ENCODE data around the gene CWC22. TPM values are rescaled to one million over a fixed set of nuclear protein-coding genes. Genes with fewer than 3 reads are reported as not detected.
"Not testable (repeated sequence)": the region's sequence is repeated elsewhere in the genome, so short reads cannot be mapped to it uniquely, and the experiment has no call there.

Gene CWC22
- polyA plus RNA-seq, 3 donors, result 39.6 to 44.7 (median 41.8) TPM

GRCh38 chr2:179954026-179954425, 53.1 kb downstream of the CWC22 start:
- DNase-seq (ENCODE audit: low read depth in 3 of 3, low spot score in 2 of 3), result no peak

- DNase-seq (ENCODE audit: low read depth in 3 of 3, low spot score in 2 of 3), result no peak
These were observed 53.7 kb downstream of the CWC22 start for GRCh38 chr2:179953359-179953758.

- no peak for DNase-seq (ENCODE audit: low read depth in 3 of 3, low spot score in 2 of 3)
These were observed 54.4 kb downstream of the CWC22 start for GRCh38 chr2:179952658-179953057.

GRCh38 chr2:179951680-179952079, 55.4 kb downstream of the CWC22 start:
- no peak for DNase-seq (ENCODE audit: low read depth in 3 of 3, low spot score in 2 of 3)

DNA sequence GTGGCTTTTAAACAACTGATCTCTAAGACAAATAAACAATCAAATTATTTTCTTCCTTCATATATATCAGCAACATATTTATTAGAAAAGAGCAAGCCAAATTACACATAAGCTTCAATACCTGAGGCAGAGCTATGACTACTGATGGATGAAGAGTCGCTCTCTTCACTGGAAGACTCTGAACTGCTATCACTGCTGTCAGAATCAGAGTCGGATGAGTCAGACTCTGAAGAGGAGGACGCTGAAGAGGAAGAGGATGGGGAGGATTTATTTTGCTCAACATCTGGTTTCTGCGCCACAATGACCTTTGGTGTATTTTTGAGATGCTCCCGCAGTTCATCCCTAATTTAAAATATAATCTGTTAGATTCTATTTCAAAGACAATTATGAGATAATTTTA, 56.7 kb downstream of the CWC22 start:
- DNase-seq (ENCODE audit: low read depth in 3 of 3, low spot score in 2 of 3), result no peak

DNA sequence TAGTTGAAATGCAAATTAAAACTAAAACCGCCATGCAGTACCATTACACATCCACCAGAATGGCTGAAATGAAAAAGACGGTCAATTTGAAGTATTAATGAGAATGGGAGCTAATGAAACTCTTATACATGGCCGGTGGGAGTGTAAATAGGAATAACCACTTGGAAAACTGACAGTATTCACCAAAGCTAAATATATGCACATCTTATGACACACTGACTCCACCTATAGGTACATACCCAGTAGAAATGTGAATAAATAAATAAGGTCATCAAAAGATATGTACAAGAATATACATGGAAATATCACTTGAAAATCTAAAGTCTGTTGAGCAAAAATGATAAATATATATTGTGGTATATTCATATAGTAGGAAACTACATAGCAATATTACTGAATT, 57.7 kb downstream of the CWC22 start:
- no peak for DNase-seq (ENCODE audit: low read depth in 3 of 3, low spot score in 2 of 3)

- DNase-seq (ENCODE audit: low read depth in 3 of 3, low spot score in 2 of 3), result no peak
These were observed 59.0 kb downstream of the CWC22 start for GRCh38 chr2:179948058-179948457.

GRCh38 chr2:179946810-179947615, 60.1 kb downstream of the CWC22 start:
- no peak for DNase-seq (ENCODE audit: low read depth in 3 of 3, low spot score in 2 of 3)

- DNase-seq (ENCODE audit: low read depth in 3 of 3, low spot score in 2 of 3), result no peak
These were observed 60.8 kb downstream of the CWC22 start for GRCh38 chr2:179946346-179946745.

- DNase-seq (ENCODE audit: low read depth in 3 of 3, low spot score in 2 of 3), result no peak
These were observed 67.8 kb downstream of the CWC22 start for GRCh38 chr2:179939259-179939658.

DNA sequence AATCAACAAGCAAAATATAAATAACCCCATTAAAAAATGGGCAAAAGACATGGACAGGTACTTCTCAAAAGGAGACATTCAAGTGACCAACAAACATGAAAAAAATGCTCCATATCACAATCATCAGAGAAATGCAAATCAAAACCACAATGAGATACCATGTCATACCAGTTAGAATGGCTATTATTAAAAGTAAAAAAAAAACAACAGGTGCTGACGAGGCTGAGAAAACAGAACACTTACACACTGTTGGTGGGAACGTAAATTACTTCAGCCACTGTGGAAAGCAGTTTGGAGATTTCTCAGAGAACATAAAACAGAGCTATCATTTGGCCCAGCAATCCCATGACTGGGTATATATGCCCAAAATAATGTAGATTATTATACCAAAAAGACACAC, 69.1 kb downstream of the CWC22 start:
- DNase-seq (ENCODE audit: low read depth in 3 of 3, low spot score in 2 of 3), result no peak

- no peak for DNase-seq (ENCODE audit: low read depth in 3 of 3, low spot score in 2 of 3)
These were observed 70.4 kb downstream of the CWC22 start for GRCh38 chr2:179936654-179937053.

DNA sequence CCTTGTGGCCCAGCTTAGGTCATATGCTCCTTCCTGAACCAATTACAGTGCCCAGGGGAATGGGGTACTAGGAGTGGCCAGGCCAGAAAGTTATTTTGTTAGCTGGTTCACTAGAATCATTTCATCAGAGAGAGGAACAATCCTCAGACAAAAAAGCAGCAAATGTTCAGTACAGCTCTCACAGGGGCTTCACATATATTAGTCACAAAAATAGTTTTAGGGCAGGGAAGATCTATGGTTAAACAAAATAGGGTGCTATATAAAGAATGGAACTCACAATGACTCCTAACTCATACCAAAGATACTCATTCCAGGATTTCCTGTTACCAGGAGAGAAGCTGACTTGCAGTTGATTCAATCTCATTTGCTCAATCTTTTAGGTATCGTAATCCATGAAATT, 71.0 kb downstream of the CWC22 start:
- DNase-seq (ENCODE audit: low read depth in 3 of 3, low spot score in 2 of 3), result no peak

GRCh38 chr2:179932786-179933185, 74.3 kb downstream of the CWC22 start:
- no peak for DNase-seq (ENCODE audit: low read depth in 3 of 3, low spot score in 2 of 3)

- DNase-seq (ENCODE audit: low read depth in 3 of 3, low spot score in 2 of 3), result no peak
These were observed 75.6 kb downstream of the CWC22 start for GRCh38 chr2:179931502-179931901.

- DNase-seq (ENCODE audit: low read depth in 3 of 3, low spot score in 2 of 3), result not testable (repeated sequence)
These were observed 77.1 kb downstream of the CWC22 start for GRCh38 chr2:179929997-179930396.

DNA sequence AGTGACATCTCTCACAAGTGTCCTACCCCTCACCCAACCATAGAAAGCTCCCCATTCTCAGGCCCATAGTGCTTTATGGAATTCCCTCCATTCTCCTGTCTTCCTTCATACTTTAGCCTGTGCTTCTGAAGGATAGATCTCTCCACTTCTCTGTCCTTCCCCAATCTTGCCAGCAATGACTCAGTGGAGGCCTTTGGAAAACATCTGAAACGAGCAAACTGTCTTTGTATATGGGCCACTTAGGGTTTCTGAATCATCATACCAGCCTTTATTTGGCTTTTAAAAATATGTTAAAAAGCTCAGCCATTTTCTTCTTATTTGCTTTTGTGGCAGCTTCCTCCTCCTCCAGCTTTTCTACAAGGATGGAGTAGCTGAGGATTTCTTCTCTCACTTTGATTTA, 80.1 kb downstream of the CWC22 start:
- no peak for DNase-seq (ENCODE audit: low read depth in 3 of 3, low spot score in 2 of 3)

DNA sequence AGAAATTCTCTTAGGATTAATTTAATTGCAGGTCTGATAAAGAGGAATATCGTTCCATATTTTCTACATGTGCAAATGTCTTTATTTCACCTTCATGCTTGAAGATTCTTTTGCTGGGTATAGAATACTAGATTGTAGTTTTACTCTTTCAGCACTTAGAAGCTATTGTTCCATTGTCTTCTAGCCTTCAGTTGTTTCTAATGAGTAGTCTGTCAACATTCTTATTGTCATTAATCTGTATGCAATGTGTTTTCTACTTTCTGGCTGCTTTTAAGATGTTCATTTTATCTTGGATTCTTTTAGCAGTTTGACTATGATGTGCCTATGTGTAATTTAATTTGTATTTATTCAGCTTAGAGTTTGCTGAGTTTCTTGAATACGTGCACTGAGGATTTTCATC, 81.4 kb downstream of the CWC22 start:
- DNase-seq (ENCODE audit: low read depth in 3 of 3, low spot score in 2 of 3), result no peak

DNA sequence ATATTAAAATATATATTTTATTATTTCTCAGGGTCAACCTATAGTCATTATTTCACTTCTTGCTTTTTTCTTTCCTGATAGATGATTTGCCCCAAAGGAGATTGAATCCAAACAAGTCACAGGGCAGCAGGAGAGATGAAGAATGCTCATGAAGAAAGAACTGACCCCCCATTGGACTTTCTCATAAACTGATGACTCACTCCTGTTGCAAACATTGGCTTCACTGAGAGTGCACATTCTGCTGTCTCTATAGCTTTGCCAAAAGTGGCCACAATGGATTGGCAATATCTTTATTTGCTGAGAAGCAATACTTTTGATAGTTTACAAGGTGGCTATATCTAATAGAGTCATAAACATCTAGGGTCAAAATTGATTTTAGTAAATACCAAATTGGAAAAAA, 89.8 kb downstream of the CWC22 start:
- no peak for DNase-seq (ENCODE audit: low read depth in 3 of 3, low spot score in 2 of 3)

DNA sequence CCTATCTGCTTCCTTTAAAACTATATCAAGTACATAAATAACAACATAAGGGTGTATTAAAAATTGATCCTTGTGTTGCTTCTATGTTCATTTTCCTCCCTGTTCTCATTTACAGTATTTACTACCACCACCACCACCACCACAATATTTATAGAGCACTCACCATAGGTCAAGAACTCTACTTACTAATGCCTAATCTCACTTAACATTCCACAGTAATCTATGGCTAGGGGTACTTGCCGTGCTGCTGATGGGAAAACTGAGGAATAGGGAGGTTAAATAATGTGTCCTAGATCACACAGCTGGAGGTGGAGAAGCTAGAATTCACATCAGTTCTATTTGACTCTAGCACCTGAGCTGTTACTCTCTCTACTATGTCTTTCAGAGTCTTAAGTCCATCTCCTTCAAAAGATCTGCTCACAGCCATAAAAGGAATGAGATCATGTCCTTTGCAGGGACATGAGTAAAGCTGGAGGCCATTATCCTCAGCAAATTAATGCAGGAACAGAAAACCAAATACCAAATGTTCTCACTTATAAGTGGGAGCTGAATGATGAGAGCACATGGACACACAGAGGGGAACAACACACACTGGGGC, 91.6 kb downstream of the CWC22 start:
- no peak for DNase-seq (ENCODE audit: low read depth in 3 of 3, low spot score in 2 of 3)

GRCh38 chr2:179913809-179914208, 93.3 kb downstream of the CWC22 start:
- no peak for DNase-seq (ENCODE audit: low read depth in 3 of 3, low spot score in 2 of 3)

DNA sequence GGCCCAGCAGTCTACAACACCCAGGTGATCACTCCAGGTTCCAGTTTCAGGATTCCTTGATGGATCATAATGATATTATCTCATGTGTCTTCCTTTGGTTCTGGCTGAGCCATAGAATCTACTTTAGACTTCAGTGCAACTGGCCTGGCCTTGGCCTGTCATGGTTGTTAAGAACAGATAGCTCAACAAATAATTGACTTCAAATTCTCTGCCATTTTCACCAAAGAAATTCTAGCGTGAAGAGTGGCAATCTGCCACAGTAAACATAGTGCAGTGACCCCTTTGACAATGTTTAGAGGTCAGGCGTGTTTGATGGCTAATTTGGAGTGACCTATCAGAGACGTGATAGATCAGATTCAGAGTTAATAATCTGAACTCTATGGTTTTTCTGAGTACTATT, 95.5 kb downstream of the CWC22 start:
- DNase-seq (ENCODE audit: low read depth in 3 of 3, low spot score in 2 of 3), result no peak

DNA sequence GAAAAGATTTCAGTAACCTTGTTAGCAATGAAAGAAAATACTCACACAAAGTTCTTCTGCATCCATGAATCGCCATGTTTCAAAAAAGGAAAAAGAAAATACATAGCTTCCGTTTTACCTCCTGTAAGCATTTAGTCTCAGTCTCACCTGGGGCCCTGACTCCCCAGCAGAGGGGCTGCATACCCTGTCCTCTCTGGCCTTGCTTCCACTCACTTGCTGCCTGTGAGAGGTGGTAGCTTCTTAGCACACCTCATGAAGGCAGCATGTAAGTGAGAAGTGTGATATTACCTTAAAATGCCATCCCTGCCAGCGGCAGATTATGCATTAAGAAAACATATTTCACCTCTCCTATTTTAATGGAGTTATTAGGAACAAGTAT, 96.4 kb downstream of the CWC22 start:
- no peak for DNase-seq (ENCODE audit: low read depth in 3 of 3, low spot score in 2 of 3)

All from right renal cortex interstitium (tissue), 3 donors.